Measurements from ENCODE around the gene COG1. TPM values are rescaled to one million over a fixed set of nuclear protein-coding genes. Genes with fewer than 3 reads are reported as not detected.

COG1 gene
- total and polyA plus RNA-seq, 9 of the 15 experiments (the other 6 are each of a cell fraction or from before 2014, with no cell fraction given): 9.5 to 26.8 (median 12.9) TPM

DNA sequence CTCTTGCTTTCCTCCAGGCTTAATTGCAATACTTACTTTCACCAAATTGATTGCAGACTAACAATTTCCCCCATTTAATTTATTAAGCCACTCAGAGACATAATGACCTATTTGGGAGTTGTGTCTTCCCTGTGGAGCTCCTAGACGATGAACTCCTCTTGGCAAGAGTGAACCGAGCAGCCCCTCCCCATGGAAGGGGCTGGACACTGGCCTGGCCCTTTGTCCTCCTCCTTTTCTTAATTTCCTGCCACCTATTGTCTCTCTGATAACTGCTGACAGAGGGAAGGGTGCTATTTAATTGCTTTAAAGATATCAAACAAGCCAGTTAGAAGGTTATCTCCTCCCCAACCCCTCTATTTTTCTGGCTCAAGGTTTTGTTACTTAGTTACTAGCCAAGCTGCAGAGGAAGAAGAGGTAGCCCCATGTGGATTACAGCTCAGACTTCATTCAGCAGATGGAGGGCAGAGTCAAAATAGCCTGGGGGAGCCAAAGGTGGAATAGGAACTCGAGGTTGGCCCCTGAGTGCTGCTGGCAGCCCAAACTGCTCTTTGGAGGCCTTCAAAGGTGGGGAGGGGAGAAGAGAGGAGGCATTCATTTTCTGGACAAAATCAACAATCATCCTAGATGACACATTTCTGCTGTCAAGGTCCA lies 31.8 kb upstream of the COG1 start:
- in situ Hi-C loops (cut with MboI) (no loop called here), intact Hi-C loops (cut with micrococcal nuclease) (no loop called here)
- Histone ChIP-seq H3K4me1 (replicated peaks in 1 of 2; ENCODE audit: control insufficient read depth in 2 of 2, insufficient read depth in 2 of 2, low read length in 2 of 2) (peaks cover 2 to 25% of the 10 kb centered on the region in 2 experiments; a peak in 2 of 5 replicates), H3K9me1 (ENCODE audit: control insufficient read depth, insufficient read depth, low read length) (no peaks in the 10 kb centered on the region), H3K9ac (ENCODE audit: insufficient read depth in 1 of 2, low read depth in 2 of 2, low read length in 2 of 2) (no peak overlapping the region), H3K27ac (ENCODE audit: extremely low read depth, low read depth, low read length) (no peak overlapping the region), H3K27me3 (ENCODE audit: control insufficient read depth in 2 of 2, insufficient read depth in 2 of 2, low read length in 2 of 2) (peaks cover 38 to 55% of the 10 kb centered on the region in 2 experiments), H3K36me3 (ENCODE audit: control insufficient read depth, insufficient read depth, low read length) (no peaks in the 10 kb centered on the region), H3K4me3 (no peak overlapping the region), H3K79me2 (ENCODE audit: control insufficient read depth, insufficient read depth, low read length) (no peaks in the 10 kb centered on the region), H3K9me3 (replicated peaks; ENCODE audit: control insufficient read depth, insufficient read depth, low read depth, low read length) (no peaks in the 10 kb centered on the region), H3K4me2 (ENCODE audit: insufficient read depth, low read length) (no peak overlapping the region), H4K20me1 (replicated peaks; ENCODE audit: control insufficient read depth, insufficient read depth, low read length) (peaks cover 6% of the 10 kb centered on the region; the same call in 1 of the 2 replicates), H2AFZ (ENCODE audit: low read depth, low read length) (no peak overlapping the region)
- no peak for ATAC-seq
- TF ChIP-seq BCL6 (CRISPR knock-in tag; IDR thresholded peaks at IDR 0.05): no peak
- no peak for TF ChIP-seq ESRRB (CRISPR knock-in tag; IDR thresholded peaks at IDR 0.05; ENCODE audit: borderline replicate concordance)
- TF ChIP-seq HDAC8 (tag; IDR thresholded peaks at IDR 0.05): no peak
- TF ChIP-seq, protein P1, sequence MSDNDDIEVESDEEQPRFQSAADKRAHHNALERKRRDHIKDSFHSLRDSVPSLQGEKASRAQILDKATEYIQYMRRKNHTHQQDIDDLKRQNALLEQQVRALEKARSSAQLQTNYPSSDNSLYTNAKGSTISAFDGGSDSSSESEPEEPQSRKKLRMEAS (CRISPR knock-in tag; IDR thresholded peaks at IDR 0.05): no peak
- no peak for TF ChIP-seq FOXJ2 (tag; IDR thresholded peaks at IDR 0.05)
- no peak for TF ChIP-seq SLC30A9 (CRISPR knock-in tag; IDR thresholded peaks at IDR 0.05)
- no peak for TF ChIP-seq OTX1 (CRISPR knock-in tag; IDR thresholded peaks at IDR 0.05)
- no peak for TF ChIP-seq TFAM (CRISPR knock-in tag; conservative IDR thresholded peaks at IDR 0.05)
- TF ChIP-seq XRCC3 (IDR thresholded peaks at IDR 0.05): no peak
- no peak for TF ChIP-seq MEF2A (IDR thresholded peaks at IDR 0.05; ENCODE audit: control insufficient read depth, low read depth, low read length)
- no peak for TF ChIP-seq ZNF133 (CRISPR knock-in tag; IDR thresholded peaks at IDR 0.05)
- TF ChIP-seq PRPF4 (IDR thresholded peaks at IDR 0.05; ENCODE audit: insufficient read depth, low read depth, low read length, poor library complexity, severe bottlenecking): no peak
- no peak for TF ChIP-seq ZNF274 (IDR thresholded peaks at IDR 0.05; ENCODE audit: borderline replicate concordance, low read depth, low read length)
- no peak for TF ChIP-seq NUFIP1 (IDR thresholded peaks at IDR 0.05; ENCODE audit: partially characterized antibody)
- no peak for TF ChIP-seq THRAP3 (IDR thresholded peaks at IDR 0.05; ENCODE audit: borderline replicate concordance)
- TF ChIP-seq ETV1 (tag; conservative IDR thresholded peaks at IDR 0.05; ENCODE audit: low read depth): no peak
- TF ChIP-seq, protein P2, sequence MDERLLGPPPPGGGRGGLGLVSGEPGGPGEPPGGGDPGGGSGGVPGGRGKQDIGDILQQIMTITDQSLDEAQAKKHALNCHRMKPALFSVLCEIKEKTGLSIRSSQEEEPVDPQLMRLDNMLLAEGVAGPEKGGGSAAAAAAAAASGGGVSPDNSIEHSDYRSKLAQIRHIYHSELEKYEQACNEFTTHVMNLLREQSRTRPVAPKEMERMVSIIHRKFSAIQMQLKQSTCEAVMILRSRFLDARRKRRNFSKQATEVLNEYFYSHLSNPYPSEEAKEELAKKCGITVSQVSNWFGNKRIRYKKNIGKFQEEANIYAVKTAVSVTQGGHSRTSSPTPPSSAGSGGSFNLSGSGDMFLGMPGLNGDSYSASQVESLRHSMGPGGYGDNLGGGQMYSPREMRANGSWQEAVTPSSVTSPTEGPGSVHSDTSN (CRISPR knock-in tag; IDR thresholded peaks at IDR 0.05; ENCODE audit: low read depth): no peak
- TF ChIP-seq, protein P2 (tag; conservative IDR thresholded peaks at IDR 0.05; ENCODE audit: low read depth): no peak
- no TSS peak for BruUV-seq (replicated peaks)
- no peak for FAIRE-seq
- POLR2A ChIA-PET: interaction anchor here (0.6 kb wide), 1 partner anchor 63 kb away, joined by 3 read pairs; no protein-coding TSS in a partner anchor
- CTCF ChIA-PET (ENCODE audit: low intra/inter-chr PET ratio): no interaction called here
- no peak for DNase-seq (ENCODE audit: extremely low read depth in 1 of 4, low spot score in 3 of 4)
- WGBS (ENCODE audit: insufficient coverage, low coverage, missing lambda C conversion rate): 0% methylated on average over 3 of the region's 3 CpGs

Data from K562 (cell line).